ENCODE results near the gene OPA1.

OPA1 gene

DNA sequence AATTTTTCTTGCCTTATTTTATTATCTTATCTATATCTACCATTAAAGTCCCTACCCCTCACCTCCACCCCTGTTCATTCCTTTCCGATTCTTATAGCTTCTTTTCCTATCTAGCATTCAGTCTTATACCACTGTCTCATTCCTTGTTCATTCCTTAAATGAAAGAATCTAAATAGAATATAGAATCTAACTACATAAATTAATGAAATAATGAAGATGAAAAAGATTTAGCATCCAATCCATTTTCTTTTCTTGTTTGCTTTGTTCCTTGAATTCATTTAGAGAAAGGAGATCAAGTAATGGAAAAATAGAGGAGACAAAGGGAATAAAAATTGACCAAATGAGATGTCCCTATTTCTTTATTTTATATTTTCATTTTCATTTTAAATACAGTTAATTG is 67.2 kb downstream of the OPA1 start:
- Histone ChIP-seq H3K9me3 (ENCODE audit: control insufficient read depth, low read length) (no peaks in the 10 kb centered on the region), H3K36me3 (ENCODE audit: control insufficient read depth, insufficient read depth, low read length) (peaks cover 4% of the 10 kb centered on the region), H3K4me1 (ENCODE audit: control insufficient read depth, insufficient read depth, low read length) (no peaks in the 10 kb centered on the region), H3K4me3 (ENCODE audit: low read length) (no peak overlapping the region), H3K27me3 (ENCODE audit: control insufficient read depth, insufficient read depth, low read length) (no peaks in the 10 kb centered on the region), H3K9ac (ENCODE audit: low read length) (no peak overlapping the region)

DNA sequence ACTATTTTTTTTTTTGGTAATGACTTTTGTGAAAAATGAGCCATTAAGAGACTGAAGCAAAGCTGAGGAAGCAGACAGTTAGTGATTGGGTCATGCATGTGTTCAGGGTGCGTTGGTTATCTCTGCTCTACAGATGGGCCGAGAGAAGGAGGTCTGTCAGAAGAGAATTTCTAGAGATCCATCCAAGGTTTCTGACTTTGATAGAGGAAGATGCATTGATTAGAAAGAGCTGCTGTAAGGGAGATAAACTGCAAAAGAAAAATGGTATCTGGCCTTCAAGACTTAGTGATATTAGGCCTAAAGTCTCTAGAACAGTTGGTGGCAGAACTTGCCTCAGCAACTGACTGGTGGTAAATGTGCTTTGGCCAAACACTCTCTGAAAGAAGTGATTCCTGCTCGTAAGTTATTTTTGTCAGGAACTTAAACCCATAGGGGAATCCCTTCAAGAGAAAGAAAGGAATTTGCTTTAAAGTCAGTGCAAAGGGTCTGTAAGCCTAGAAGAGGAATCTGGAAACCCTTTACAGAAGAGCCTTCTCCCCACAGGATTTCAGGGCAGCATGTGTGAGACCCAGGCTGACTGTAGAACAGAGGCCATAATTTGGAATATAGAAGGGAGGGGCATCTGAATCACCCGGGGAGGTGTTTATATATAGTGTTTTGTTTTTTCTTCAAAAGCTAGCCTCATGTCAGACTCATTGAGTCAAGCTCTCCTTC is 67.8 kb downstream of the OPA1 start:
- peaks cover 4% of the 10 kb centered on the region for H3K36me3 ChIP-seq (ENCODE audit: control insufficient read depth, insufficient read depth, low read length)
- no peaks in the 10 kb centered on the region for H3K4me1 ChIP-seq (ENCODE audit: control insufficient read depth, insufficient read depth, low read length)
- no peaks in the 10 kb centered on the region for H3K27me3 ChIP-seq (ENCODE audit: control insufficient read depth, insufficient read depth, low read length)
- H3K4me3 ChIP-seq (ENCODE audit: low read length) = no peak overlapping the region
- H3K9ac ChIP-seq (ENCODE audit: low read length) = no peak overlapping the region
- H3K9me3 ChIP-seq (ENCODE audit: control insufficient read depth, low read length) = no peaks in the 10 kb centered on the region

DNA sequence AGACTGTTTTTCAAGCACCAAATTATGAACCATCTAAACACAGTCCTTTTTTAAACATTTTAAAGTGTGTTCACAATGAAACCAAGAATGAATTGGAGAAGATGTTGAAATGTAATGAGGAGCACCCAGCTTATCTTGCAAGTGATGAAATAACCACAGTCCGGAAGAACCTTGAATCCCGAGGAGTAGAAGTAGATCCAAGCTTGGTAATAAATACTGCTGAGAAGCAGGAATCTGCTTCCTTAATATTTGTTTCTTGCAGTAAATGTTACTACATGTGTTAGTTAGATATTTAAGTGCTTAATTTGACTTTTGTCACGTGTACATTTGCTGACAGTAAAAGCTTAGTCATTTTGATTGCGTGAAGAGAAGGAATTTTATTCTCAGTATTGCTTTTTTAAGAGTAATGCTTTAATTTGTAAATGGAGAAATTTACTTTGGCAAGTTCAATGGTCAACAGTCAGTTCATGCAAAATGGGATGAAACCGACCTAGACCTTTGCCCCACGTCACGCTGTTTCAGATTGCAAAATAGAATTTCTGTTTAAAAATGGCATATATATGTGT is 69.8 kb downstream of the OPA1 start:
- Histone ChIP-seq H3K27me3 (ENCODE audit: control insufficient read depth, insufficient read depth, low read length) (no peaks in the 10 kb centered on the region), H3K4me3 (ENCODE audit: low read length) (no peak overlapping the region), H3K9ac (ENCODE audit: low read length) (no peak overlapping the region), H3K4me1 (ENCODE audit: control insufficient read depth, insufficient read depth, low read length) (no peaks in the 10 kb centered on the region), H3K36me3 (ENCODE audit: control insufficient read depth, insufficient read depth, low read length) (no peaks in the 10 kb centered on the region), H3K9me3 (ENCODE audit: control insufficient read depth, low read length) (no peaks in the 10 kb centered on the region)

DNA sequence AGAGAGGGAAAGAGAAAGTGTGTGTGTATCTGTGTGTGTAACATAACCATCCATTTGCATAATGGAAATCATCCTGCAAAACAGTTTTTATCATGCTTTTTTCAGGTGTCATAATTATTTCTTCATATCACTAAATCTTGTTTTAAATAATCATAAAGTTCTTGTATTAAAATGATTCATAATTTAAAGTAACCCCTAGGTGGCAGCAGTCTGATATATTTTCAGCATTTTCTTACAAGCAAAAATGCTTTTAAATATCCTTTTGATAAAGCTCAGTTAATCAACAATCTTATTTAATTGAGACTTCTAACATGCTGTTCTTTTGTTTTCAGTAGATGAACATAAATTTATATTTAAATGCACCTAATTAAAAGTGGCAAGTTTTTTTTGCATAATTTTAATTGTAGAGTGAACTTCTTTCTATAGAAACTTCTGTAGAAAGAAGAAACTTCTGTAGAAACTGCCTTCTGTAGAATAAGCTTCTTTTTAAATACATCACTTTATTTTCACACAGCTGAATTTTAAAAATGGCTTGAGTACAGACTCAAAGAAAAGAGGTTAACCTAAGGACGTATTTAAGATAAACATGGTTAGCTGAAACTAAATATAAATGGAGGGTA is 72.5 kb downstream of the OPA1 start:
- H3K9ac ChIP-seq (ENCODE audit: low read length) = no peak overlapping the region
- no peaks in the 10 kb centered on the region for H3K4me1 ChIP-seq (ENCODE audit: control insufficient read depth, insufficient read depth, low read length)
- H3K36me3 ChIP-seq (ENCODE audit: control insufficient read depth, insufficient read depth, low read length) = no peaks in the 10 kb centered on the region
- H3K27me3 ChIP-seq (ENCODE audit: control insufficient read depth, insufficient read depth, low read length) = no peaks in the 10 kb centered on the region
- H3K9me3 ChIP-seq (ENCODE audit: control insufficient read depth, low read length) = no peaks in the 10 kb centered on the region
- no peak overlapping the region for H3K4me3 ChIP-seq (ENCODE audit: low read length)

DNA sequence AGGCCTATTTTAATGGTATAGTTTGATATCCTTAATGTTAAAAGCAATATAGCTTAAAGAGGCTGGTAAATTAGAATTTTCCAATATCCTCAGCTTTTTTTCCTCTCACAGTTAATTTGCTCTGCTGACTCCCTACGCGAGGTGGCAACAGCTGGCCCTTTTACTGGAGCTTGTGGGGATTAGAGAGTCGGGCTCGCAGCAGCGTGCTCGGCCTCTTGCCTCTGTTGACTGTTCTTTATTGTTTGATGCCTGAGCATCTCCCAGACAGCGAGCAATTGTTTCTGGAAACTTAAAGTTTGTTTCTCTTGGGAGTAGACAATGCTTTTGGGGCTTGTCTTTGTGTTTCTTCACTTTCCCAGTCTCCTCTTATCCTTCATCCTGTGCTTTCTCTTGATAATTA is 80.8 kb downstream of the OPA1 start:
- Histone ChIP-seq H3K9ac (ENCODE audit: low read length) (no peak overlapping the region), H3K36me3 (ENCODE audit: control insufficient read depth, insufficient read depth, low read length) (no peaks in the 10 kb centered on the region), H3K4me3 (ENCODE audit: low read length) (no peak overlapping the region), H3K9me3 (ENCODE audit: control insufficient read depth, low read length) (no peaks in the 10 kb centered on the region), H3K4me1 (ENCODE audit: control insufficient read depth, insufficient read depth, low read length) (no peaks in the 10 kb centered on the region), H3K27me3 (ENCODE audit: control insufficient read depth, insufficient read depth, low read length) (no peaks in the 10 kb centered on the region)

DNA sequence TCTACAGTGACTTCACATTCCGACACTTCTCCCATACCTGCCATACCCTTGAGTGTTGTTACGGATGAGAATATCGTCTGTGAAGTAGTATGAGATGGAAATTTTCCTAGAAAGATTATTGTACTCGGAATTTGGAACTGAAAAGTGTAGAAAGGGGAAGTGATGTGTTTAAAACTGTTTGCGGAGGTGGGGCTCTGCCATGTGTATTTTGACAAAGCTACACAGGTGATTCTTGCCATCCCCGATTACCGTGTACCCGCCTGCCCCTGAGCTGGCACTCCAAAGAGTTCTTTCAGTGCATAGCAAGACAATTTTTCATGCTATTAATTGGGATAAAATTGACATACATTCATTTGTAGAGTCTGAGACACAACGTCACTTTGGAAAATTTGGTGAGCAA is 81.7 kb downstream of the OPA1 start:
- no peaks in the 10 kb centered on the region for H3K9me3 ChIP-seq (ENCODE audit: control insufficient read depth, low read length)
- no peak overlapping the region for H3K9ac ChIP-seq (ENCODE audit: low read length)
- no peak overlapping the region for H3K4me3 ChIP-seq (ENCODE audit: low read length)
- no peaks in the 10 kb centered on the region for H3K27me3 ChIP-seq (ENCODE audit: control insufficient read depth, insufficient read depth, low read length)
- H3K4me1 ChIP-seq (ENCODE audit: control insufficient read depth, insufficient read depth, low read length) = no peaks in the 10 kb centered on the region
- H3K36me3 ChIP-seq (ENCODE audit: control insufficient read depth, insufficient read depth, low read length) = no peaks in the 10 kb centered on the region

DNA sequence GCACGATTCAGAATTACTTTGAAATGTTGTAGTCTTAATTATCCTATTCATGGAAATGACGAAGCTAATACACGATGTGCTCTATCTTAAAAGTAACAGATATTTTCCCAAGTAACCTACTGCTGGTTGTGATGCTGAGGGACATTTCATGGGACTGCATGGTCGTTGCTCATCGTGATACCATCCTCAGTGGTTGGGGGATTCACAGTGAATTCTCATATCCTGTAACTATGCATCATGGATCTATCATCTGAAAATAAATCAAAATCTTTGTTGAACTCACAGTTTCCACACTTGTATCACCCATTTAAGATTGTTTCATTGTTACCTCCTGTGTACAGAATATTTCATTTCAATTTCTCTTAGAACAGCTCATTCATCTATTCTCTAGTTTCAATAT is 84.7 kb downstream of the OPA1 start:
- Histone ChIP-seq H3K4me1 (ENCODE audit: control insufficient read depth, insufficient read depth, low read length) (no peaks in the 10 kb centered on the region), H3K9ac (ENCODE audit: low read length) (no peak overlapping the region), H3K9me3 (ENCODE audit: control insufficient read depth, low read length) (no peaks in the 10 kb centered on the region), H3K36me3 (ENCODE audit: control insufficient read depth, insufficient read depth, low read length) (no peaks in the 10 kb centered on the region), H3K27me3 (ENCODE audit: control insufficient read depth, insufficient read depth, low read length) (no peaks in the 10 kb centered on the region), H3K4me3 (ENCODE audit: low read length) (no peak overlapping the region)

DNA sequence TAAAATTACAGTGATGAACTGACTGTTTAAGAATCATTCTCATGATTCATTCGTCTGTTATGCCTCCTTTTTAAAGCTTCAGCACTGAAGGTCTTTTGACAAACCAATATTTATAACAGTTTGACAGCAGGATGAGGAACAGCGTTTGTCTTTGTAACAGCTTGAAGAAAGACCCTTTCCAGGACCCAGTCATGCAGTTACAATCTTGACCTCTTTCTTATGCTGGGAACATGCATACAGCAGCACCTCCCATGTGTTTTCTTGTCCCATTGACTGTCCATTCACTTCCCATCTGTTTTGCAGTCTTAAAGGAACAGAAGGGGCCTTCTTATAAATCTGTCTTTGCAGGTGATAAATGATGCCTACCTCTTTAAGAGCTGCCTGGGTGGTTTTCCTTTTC is 87.2 kb downstream of the OPA1 start:
- no peaks in the 10 kb centered on the region for H3K27me3 ChIP-seq (ENCODE audit: control insufficient read depth, insufficient read depth, low read length)

DNA sequence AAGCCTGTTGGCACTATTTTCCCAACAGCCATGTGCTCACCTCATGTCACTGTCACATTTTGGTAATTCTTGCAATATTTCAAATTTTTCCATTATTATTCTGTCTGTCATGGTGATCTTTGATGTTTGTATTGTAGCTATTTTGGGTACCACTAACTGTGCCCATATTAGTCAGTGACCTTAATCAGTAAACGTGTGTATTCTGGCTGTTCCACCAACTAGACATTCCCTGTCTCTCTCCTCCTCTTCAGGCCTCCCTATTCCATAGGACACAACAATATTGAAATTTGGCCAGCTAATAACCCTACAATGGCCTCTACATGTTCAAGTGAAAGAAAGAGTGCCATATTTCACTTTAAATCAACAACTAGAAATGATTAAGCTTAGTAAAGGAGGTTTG is 88.6 kb downstream of the OPA1 start:
- H3K36me3 ChIP-seq (ENCODE audit: control insufficient read depth, insufficient read depth, low read length) = no peaks in the 10 kb centered on the region
- H3K4me3 ChIP-seq (ENCODE audit: low read length) = no peak overlapping the region
- H3K27me3 ChIP-seq (ENCODE audit: control insufficient read depth, insufficient read depth, low read length) = no peaks in the 10 kb centered on the region
- H3K9me3 ChIP-seq (ENCODE audit: control insufficient read depth, low read length) = no peaks in the 10 kb centered on the region
- no peak overlapping the region for H3K9ac ChIP-seq (ENCODE audit: low read length)
- H3K4me1 ChIP-seq (ENCODE audit: control insufficient read depth, insufficient read depth, low read length) = no peaks in the 10 kb centered on the region

More for the DNA sequence above, 87.2 kb downstream of the OPA1 start:
- H3K4me3 ChIP-seq (ENCODE audit: low read length) = no peak overlapping the region
- no peaks in the 10 kb centered on the region for H3K4me1 ChIP-seq (ENCODE audit: control insufficient read depth, insufficient read depth, low read length)
- no peaks in the 10 kb centered on the region for H3K9me3 ChIP-seq (ENCODE audit: control insufficient read depth, low read length)
- H3K9ac ChIP-seq (ENCODE audit: low read length) = no peak overlapping the region
- H3K36me3 ChIP-seq (ENCODE audit: control insufficient read depth, insufficient read depth, low read length) = no peaks in the 10 kb centered on the region

DNA sequence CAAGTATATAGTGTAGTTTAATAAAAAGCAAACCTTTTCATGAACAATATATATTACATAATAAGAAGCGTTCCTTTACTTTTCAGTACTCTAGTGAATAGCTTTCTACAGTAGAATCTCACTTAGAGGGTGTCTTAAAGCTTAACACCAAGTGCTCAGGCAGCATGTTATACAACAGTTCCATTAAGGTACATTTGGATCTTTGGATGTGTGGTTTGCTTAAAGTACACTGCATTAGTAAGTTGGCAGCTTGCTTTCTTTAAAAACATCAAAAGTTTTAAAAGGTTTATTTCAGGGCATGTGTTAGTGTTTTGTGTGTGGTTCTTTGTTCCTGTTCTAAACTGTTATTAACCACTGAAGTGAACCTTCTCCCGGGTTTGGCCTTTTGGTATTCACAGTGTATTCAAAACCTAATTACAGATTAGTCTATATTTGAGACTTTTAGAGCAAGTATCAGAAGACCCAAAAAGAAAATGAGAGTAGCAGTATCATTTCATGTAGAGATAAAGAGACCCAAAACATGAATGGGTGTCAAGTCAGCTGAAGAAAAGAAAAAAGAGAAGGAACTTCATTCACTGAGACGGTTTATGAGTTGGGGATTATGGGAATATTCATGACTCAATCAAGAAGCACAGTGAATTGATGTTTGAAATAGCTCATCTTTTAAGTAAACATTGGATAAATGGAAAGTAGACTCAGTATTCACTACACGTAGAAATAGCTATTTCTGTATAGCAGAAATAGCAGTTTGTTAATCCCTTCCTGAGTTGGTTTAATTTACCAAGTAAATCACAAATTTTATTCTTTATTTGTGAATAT is 93.9 kb downstream of the OPA1 start:
- H3K4me3 ChIP-seq (ENCODE audit: low read length) = no peak overlapping the region
- H3K4me1 ChIP-seq (ENCODE audit: control insufficient read depth, insufficient read depth, low read length) = no peaks in the 10 kb centered on the region
- H3K27me3 ChIP-seq (ENCODE audit: control insufficient read depth, insufficient read depth, low read length) = no peaks in the 10 kb centered on the region
- H3K9ac ChIP-seq (ENCODE audit: low read length) = no peak overlapping the region
- H3K36me3 ChIP-seq (ENCODE audit: control insufficient read depth, insufficient read depth, low read length) = no peaks in the 10 kb centered on the region
- no peaks in the 10 kb centered on the region for H3K9me3 ChIP-seq (ENCODE audit: control insufficient read depth, low read length)

DNA sequence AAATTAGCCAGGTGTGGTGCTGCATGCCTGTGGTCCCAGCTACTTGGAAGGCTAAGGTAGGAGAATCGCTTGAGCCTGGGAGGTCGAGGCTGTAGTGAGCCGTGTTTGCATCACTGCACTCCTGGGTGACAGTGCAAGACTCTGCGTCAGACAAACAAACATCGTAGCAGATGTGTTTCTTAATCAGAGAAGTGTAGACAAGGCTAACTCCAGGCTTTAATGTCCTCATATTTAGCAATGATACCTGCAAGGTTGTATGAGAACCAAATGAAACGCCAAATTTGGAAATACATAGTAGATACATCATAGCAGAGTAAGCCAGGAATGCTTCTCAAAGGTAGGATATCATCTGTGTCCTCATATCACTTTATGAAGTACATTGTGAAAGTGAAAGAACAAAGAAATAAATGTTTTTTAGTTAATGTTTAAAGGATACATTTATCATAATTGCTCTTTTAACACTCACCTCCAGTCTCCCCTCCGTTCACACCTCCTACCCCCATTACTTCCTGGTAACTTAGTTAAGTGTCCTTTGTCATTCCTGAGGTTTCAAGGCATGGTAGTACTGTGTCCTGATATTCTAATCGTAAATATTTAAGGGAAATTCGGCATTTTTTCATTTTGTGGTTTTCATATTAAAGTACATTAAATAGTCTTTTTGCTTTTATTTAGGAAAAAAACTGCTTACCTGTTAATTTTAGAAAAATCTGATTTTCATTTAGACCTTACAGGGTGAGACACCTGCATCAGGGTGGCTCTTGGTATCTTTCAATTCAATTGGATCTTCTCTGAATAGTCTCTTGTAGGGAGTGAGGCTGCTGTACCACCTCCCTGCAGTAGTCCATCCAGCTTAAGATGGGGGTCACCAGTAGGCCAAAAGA is 96.1 kb downstream of the OPA1 start:
- H3K4me1 ChIP-seq (ENCODE audit: control insufficient read depth, insufficient read depth, low read length) = no peaks in the 10 kb centered on the region
- no peak overlapping the region for H3K4me3 ChIP-seq (ENCODE audit: low read length)
- H3K36me3 ChIP-seq (ENCODE audit: control insufficient read depth, insufficient read depth, low read length) = no peaks in the 10 kb centered on the region

More for the DNA sequence above, 96.1 kb downstream of the OPA1 start:
- Histone ChIP-seq H3K9me3 (ENCODE audit: control insufficient read depth, low read length) (no peaks in the 10 kb centered on the region), H3K27me3 (ENCODE audit: control insufficient read depth, insufficient read depth, low read length) (no peaks in the 10 kb centered on the region), H3K9ac (ENCODE audit: low read length) (no peak overlapping the region)
